Right ventricle myocardium superior (tissue), 1 donor: ENCODE data around the gene ZNF516. TPM values are rescaled to one million over a fixed set of nuclear protein-coding genes. Genes with fewer than 3 reads are reported as not detected.

ENCODE experiments used
- ATAC-seq: fragments of 200-7000 bp; cut with Tn5 transposase; one replicate; pipeline ENCODE4 v1.9.1; 2020; ENCODE audit warnings: mild to moderate bottlenecking; ENCODE audit not compliant: poor library complexity
- DNase-seq: peaks from one replicate; pipeline ENCODE4 v3.0.0-alpha.2; 2020
- intact Hi-C: fragments of 100-400 bp; cut with DNase I; formaldehyde crosslinking; loops from one replicate; pipeline ENCODE4 v1.11.2; 2022
- total RNA-seq: library from RNA; stranded (reverse); fragmentation: NEBNext Ultra II Directional; extraction: Animal tissue kit (Norgen Biotek cat#: 25700); gene quantifications from one replicate; pipeline ENCODE4 v1.2.1, GENCODE V29; 2021
- donor health status: DM: no; HTN: yes; CAD: no; lungs with severe emphysema.

Gene ZNF516
- total RNA-seq, 1 donor from 2014 or later: 12.6 TPM

- intact Hi-C loops: no loop called here
- no peak for DNase-seq
- no peak for ATAC-seq
These were observed 180.5 kb downstream of the ZNF516 start for GRCh38 chr18:76314496-76314895.

- intact Hi-C loops: no loop called here
- DNase-seq (no peak), ATAC-seq (no peak)
These were observed 181.0 kb downstream of the ZNF516 start for GRCh38 chr18:76314015-76314414.
